Activated naive CD4-positive, alpha-beta T cell (primary cell): Measurements from ENCODE around the gene MAP1LC3A.
"Not testable (repeated sequence)": the region's sequence is repeated elsewhere in the genome, so short reads cannot be mapped to it uniquely, and the experiment has no call there.

Experiments used
- DNase-seq, 4 experiments: peaks; one replicate each; lab custom pipeline; 2025; lab: John Stamatoyannopoulos, UW

MAP1LC3A gene

GRCh38 chr20:34558320-34559218, at the start of gene MAP1LC3A:
MAP1LC3A (plus strand) TSS chr20:34558718; CDS start chr20:34558869, 151 bp downstream.
- DNase-seq: peak; percentile 73 to 87 (median 78)

- DNase-seq: no peak
Observed at GRCh38 chr20:34510575-34510974, 47.9 kb upstream of the MAP1LC3A start.

- no peak for DNase-seq
Observed at GRCh38 chr20:34511891-34512265, 46.6 kb upstream of the MAP1LC3A start.

GRCh38 chr20:34512266-34512954, 46.1 kb upstream of the MAP1LC3A start:
- no peak for DNase-seq

- DNase-seq: no peak
Observed at GRCh38 chr20:34512955-34513419, 45.5 kb upstream of the MAP1LC3A start.

- not testable (repeated sequence) for DNase-seq
Observed at GRCh38 chr20:34514034-34514433, 44.5 kb upstream of the MAP1LC3A start.

- DNase-seq: no peak
Observed at GRCh38 chr20:34514897-34515483, 43.5 kb upstream of the MAP1LC3A start.

GRCh38 chr20:34515484-34516246, 42.9 kb upstream of the MAP1LC3A start:
- peak; percentile 31 to 60 (median 44) for DNase-seq

- DNase-seq: peak; percentile 86 to 91 (median 90)
Observed at GRCh38 chr20:34516247-34517113, 42.0 kb upstream of the MAP1LC3A start, which contains the start of gene DYNLRB1. DYNLRB1 (plus strand) TSS chr20:34516422; CDS start chr20:34516459, 37 bp downstream.

- no peak for DNase-seq
Observed at GRCh38 chr20:34517114-34517505, 41.4 kb upstream of the MAP1LC3A start.

GRCh38 chr20:34518863-34519262, 39.7 kb upstream of the MAP1LC3A start:
- DNase-seq: not testable (repeated sequence)

- not testable (repeated sequence) for DNase-seq
Observed at GRCh38 chr20:34519841-34520240, 38.7 kb upstream of the MAP1LC3A start.

- DNase-seq: peak in 3 of 4 experiments; percentile 10 to 40 (median 13)
Observed at GRCh38 chr20:34522969-34523871, 35.3 kb upstream of the MAP1LC3A start.

- no peak for DNase-seq
Observed at GRCh38 chr20:34524426-34524825, 34.1 kb upstream of the MAP1LC3A start.

GRCh38 chr20:34525342-34525708, 33.2 kb upstream of the MAP1LC3A start:
- DNase-seq: no peak

- no peak for DNase-seq
Observed at GRCh38 chr20:34525709-34526416, 32.7 kb upstream of the MAP1LC3A start.

- no peak for DNase-seq
Observed at GRCh38 chr20:34526466-34526865, 32.1 kb upstream of the MAP1LC3A start.

GRCh38 chr20:34527016-34527415, 31.5 kb upstream of the MAP1LC3A start:
- no peak for DNase-seq

GRCh38 chr20:34528921-34529297, 29.6 kb upstream of the MAP1LC3A start:
- DNase-seq: no peak
